Measurements from ENCODE around the gene BTBD2. TPM values are rescaled to one million over a fixed set of nuclear protein-coding genes. Genes with fewer than 3 reads are reported as not detected.
A peak's percentile ranks its signal among the peaks of the same experiment; 100 is the strongest.

The BTBD2 gene
- total and polyA plus RNA-seq, 2 of the 13 experiments (the other 11 are each of a cell fraction or from before 2014, with no cell fraction given) = 28.1 to 45.3 TPM

- TF ChIP-seq AKNA (CRISPR knock-in tag; IDR thresholded peaks at IDR 0.05; ENCODE audit: borderline replicate concordance) (no peak), ZNF557 (CRISPR knock-in tag; IDR thresholded peaks at IDR 0.05) (peak; percentile 58; the same call in 1 of the 2 replicates), NFRKB (IDR thresholded peaks at IDR 0.05) (no peak), YEATS2 (CRISPR knock-in tag; IDR thresholded peaks at IDR 0.05; ENCODE audit: borderline replicate concordance) (no peak), PHF8 (CRISPR knock-in tag; IDR thresholded peaks at IDR 0.05) (peak; percentile 37; the same call in 1 of the 2 replicates), FOXO4 (CRISPR knock-in tag; conservative IDR thresholded peaks at IDR 0.05) (no peak), ZNF253 (CRISPR knock-in tag; IDR thresholded peaks at IDR 0.05; ENCODE audit: borderline replicate concordance) (peak; percentile 13; the same call in 1 of the 2 replicates), SAP130 (CRISPR knock-in tag; IDR thresholded peaks at IDR 0.05; ENCODE audit: low read depth) (peak; percentile 66), HDAC1 (CRISPR knock-in tag; IDR thresholded peaks at IDR 0.05) (peak; percentile 69), SALL2 (CRISPR knock-in tag; IDR thresholded peaks at IDR 0.05) (peak; percentile 54; the same call in 1 of the 2 replicates), ZNF556 (CRISPR knock-in tag; IDR thresholded peaks at IDR 0.05; ENCODE audit: borderline replicate concordance) (no peak), GPN1 (CRISPR knock-in tag; IDR thresholded peaks at IDR 0.05; ENCODE audit: borderline replicate concordance) (no peak), MED1 (CRISPR knock-in tag; IDR thresholded peaks at IDR 0.05) (peak; percentile 43; the same call in 1 of the 2 replicates), ZNF205 (CRISPR knock-in tag; IDR thresholded peaks at IDR 0.05) (0 out of 2 replicates have a peak, but pooled peaks have one; percentile 10), DMAP1 (CRISPR knock-in tag; IDR thresholded peaks at IDR 0.05) (peak; percentile 22), ZNF770 (CRISPR knock-in tag; IDR thresholded peaks at IDR 0.05) (peak; percentile 42; the same call in 1 of the 2 replicates), ZNF33B (CRISPR knock-in tag; IDR thresholded peaks at IDR 0.05) (0 out of 2 replicates have a peak, but pooled peaks have one; percentile 61), ATF7 (IDR thresholded peaks at IDR 0.05) (no peak), ATF7 (CRISPR knock-in tag; IDR thresholded peaks at IDR 0.05) (no peak), ZNF468 (CRISPR knock-in tag; IDR thresholded peaks at IDR 0.05) (no peak), ZNF354B (CRISPR knock-in tag; IDR thresholded peaks at IDR 0.05) (no peak), KDM1A (CRISPR knock-in tag; IDR thresholded peaks at IDR 0.05) (no peak), HNRNPLL (IDR thresholded peaks at IDR 0.05; ENCODE audit: low read depth, low read length, poor library complexity, severe bottlenecking) (peak; percentile 31), ZNF878 (CRISPR knock-in tag; IDR thresholded peaks at IDR 0.05) (no peak)
Measured at GRCh38 chr19:2064788-2065524, 49.4 kb upstream of the BTBD2 start (continued).

Data from HepG2 (cell line).